Stimulated activated CD8-positive, alpha-beta memory T cell treated with anti-CD3 and anti-CD28 coated beads, Interleukin-15, amount 100 ng/mL, for 4 hours (primary cell): Measurements from ENCODE around the gene CLIC6.

Experiments used
- DNase-seq, 2 donors: peaks; one replicate each; pipeline ENCODE4 v3.0.0-alpha.2; 2020; ENCODE audit warnings: low read depth in 2 of 2

CLIC6 gene

GRCh38 chr21:34726627-34727337, 58.0 kb downstream of the CLIC6 start:
- DNase-seq: no peak

GRCh38 chr21:34728479-34728878, 59.7 kb downstream of the CLIC6 start:
- DNase-seq: no peak

DNA sequence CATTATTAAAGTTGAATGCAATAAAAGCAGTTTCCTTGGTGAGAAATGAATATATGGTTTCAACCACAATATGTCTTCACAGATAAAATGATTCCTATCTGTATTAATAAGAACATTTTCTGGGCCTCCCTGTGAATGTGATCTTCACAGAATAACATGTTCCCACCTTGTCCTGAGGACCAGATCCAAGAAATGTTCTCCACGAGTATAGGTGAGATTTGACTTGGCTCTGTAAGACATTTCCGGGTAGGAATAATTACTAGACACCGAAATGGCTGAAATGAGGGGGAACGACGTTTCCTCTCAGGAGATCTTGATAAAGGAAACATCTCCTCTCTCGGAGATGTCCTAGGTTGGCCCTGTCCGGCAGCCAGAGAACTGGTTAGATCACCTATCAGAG, 61.4 kb downstream of the CLIC6 start:
- DNase-seq: no peak

- DNase-seq: no peak
Observed at GRCh38 chr21:34730756-34731445, 62.1 kb downstream of the CLIC6 start.

DNA sequence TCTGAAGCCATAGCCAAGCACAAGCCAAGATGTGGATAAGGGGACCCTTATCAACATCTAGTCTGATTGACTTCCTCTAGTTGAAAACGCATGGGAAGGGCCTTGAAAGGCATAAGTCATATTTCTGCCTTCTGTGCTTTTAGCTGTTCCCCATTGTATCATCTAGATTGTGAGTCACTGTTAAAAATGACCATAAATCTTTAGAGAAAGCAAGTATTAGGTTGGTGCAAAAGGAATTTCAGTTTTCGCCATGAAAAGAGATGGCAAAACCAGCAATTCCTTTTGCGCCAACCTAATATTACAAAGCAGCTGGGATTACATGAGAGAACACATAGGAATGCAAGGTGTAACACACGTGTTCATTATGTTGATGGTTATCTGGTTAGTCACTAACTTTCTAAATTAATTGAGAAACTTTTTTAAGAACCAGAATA, 63.6 kb downstream of the CLIC6 start:
- no peak for DNase-seq

DNA sequence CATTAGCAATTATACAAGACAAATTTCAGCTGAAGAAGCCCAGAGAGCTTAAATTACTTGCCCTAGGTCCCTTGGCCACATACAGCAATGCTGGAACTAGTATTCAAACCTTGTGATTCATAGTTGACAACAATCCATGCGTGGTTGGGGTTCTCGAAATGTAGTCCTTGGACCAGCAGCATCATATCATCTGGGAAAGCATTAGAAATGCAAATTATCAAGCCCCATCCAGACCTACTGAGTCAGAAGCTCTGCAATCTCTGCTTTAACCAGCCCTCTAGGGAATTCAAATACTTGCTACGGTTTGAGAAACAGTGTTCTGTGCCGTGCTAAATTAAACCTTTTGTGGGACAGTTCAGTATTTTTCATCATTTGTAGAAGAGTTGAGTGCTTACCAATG, 65.1 kb downstream of the CLIC6 start:
- no peak for DNase-seq

GRCh38 chr21:34734696-34735095, 65.9 kb downstream of the CLIC6 start:
- no peak for DNase-seq

- no peak for DNase-seq
Observed at GRCh38 chr21:34736116-34736874, 67.5 kb downstream of the CLIC6 start.

DNA sequence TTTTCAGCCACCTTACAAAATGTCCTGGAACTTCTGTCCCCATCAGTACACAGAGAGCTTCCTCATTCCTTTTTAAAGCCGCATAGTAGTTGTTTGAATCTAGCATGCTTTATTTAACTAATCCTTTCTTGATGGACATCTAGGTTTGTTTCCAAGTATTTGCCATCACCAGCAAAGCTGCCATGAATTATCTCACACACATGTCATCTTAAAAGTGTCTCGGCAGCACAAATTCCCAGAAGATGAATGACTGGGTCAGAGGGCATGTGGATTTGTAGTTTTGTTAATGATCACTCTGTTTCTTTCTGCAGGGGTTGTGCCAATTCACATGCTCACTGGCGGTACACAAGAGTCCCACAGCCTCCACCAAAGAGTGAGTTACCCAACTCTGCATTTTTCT, 68.3 kb downstream of the CLIC6 start:
- DNase-seq: no peak

- no peak for DNase-seq
Observed at GRCh38 chr21:34740198-34740597, 71.4 kb downstream of the CLIC6 start.

DNA sequence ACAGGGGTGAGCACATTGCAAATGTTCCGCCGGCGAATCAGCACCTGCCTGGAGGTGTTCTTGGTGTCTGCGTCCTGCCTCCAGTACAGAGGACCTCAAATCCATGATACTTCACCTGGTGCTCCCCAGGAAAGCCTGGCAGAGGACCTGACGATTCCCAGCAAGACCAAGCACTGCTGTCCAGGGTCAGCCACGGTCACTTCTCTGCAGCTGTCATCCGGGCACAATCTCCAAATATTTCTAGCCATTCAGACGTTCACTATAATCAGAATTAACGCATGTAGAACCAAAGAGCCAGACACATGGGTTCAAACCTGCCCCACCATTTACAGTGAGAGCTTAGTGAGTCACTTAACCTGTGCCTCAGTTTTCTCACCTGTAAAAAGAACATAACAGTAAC, 74.5 kb downstream of the CLIC6 start:
- no peak for DNase-seq

- DNase-seq: no peak
Observed at GRCh38 chr21:34743831-34744230, 75.0 kb downstream of the CLIC6 start.

GRCh38 chr21:34744801-34745200, 76.0 kb downstream of the CLIC6 start:
- DNase-seq: no peak

DNA sequence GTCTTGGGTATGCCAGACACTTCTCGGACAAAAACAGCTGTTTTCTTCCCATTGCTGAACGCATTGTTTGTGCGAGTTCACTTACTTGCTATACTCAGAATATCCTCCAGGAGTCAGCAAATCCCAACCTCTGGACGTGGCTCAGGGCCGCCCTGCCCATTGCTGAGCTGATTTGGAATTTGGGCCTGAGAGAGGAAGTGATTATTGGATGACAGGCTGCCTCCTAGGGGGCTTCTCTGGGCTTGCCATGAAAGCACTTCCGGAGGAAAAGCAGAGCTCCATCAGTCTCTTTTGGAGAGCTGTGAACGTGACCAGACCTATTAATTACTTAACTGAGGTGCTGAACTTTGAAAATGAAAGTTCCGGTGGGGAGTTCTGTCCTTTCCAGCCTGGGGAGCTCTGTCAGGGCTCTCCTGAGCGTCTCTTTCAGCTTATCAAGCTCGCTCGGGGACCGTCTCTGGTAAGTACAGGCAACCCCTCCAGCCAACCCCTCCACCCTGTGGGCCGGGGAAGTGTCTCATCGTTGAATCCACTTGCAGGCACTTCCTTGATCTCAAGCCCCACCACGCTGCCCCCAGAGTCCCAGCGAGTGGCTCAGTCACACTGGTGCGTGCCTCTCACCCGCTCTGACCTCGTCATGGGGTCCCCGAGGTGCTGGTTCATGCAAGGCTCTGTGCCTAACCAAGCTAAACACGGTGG, 76.9 kb downstream of the CLIC6 start:
- DNase-seq: peak; percentile 17 to 20

DNA sequence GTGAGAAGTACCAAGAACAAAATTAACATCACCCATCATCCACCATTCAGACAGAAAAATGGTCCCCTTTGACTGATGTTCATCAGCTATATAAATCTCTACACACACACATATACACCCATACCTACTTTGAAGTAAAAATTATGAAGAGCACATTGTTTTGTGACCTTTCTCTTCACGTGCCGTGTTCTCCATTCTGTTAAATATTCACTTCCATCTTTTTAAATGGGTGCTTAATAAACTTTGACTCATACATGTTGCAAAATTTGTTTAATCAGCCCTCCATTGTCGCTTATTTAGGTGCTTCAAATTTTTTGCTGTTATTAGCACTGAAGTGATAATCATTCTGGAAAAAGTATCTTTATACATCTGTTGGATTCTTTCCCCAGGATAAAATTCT, 80.1 kb downstream of the CLIC6 start:
- no peak for DNase-seq

DNA sequence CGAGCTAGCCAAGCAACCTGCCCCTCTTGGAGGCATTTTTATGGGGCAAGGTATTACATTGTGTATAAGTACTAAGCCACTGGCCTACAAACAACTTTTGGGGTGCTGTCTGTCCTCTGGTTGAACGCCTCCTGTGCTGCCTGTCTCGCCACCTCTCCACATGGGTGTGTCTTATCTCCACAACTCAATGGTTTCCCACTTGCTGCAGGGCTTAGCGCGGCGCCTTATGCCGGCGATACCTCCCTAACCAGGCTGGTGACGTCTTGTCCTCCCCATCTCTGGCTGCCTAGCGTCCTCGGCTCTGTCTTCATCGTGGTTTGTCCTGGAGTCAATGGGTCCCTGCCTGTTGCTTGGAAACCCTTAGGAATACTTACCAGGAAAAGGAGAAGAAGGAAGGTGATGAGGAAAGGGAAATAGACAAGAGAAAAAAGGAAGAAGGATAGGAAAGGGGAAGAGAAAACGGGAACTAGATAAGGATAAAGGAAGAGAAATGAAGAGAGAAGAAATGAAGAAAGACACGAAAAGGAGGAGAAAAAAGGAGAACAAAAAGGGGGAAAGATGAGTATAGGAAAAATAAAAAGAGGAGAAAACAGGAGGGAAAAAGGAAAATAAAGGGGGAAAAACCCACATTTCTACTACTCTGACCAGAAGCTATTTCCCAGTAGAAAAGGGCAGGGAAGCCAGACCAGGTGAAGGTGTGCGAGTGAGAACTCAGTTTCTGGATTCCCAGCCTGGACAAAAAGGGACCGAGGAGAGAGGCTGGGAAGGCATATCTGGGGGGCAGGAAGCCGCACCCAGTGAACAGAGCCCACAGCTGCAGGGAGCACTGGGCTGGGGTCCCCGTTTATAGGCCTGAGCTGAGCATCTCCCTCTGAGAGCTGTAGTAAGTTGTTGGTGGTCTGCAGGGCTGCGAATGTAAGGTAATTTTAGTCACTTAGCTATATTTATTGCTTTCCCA, 86.2 kb downstream of the CLIC6 start:
- no peak for DNase-seq

DNA sequence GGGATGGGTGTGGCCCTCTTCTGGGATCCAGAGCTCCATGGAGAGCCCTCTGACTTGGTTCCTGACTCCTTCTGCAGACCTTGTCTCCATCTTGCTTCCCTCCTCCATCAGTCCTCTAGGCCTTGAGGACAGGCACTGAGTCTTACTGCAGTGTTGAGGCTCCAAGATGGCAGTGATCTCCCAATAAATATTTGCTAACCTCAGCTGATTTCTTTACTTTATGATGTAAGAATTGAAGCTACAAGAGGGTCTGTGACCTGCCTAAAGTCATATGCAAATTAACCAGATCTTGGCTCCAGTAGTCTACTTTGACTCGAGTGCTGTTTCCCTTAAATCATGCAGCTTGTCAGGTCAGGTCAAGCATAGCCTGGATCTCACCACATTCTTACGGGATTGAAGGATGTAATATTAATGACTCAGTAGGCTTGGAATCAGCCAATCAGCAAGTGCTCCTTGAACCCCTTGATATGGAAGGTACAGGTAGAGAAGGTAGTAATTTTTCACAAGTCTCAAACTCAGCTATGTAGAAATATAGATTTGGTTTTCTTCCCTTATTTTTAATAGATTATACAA, 93.0 kb downstream of the CLIC6 start:
- no peak for DNase-seq

DNA sequence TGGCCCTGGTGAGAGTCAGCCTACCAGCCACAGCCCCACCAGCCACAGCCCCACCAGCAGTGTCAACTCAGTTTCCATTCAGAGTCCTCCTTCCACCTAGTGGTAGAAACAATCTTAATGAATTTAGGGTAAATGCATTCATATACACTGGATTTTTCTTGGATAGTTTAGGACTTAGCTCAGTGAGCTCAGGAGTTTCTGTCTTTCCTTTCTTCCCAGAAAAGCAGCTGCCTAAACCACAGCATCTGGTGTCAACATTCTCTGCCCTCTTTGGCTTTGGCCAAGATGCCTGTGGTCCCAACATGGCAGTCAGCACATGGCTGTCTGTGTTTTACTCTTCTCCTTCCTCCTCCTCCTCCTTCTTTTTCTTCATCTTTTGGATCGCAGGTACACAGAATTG, 94.0 kb downstream of the CLIC6 start:
- DNase-seq: no peak

- no peak for DNase-seq
Observed at GRCh38 chr21:34764715-34765284, 96.0 kb downstream of the CLIC6 start.

DNA sequence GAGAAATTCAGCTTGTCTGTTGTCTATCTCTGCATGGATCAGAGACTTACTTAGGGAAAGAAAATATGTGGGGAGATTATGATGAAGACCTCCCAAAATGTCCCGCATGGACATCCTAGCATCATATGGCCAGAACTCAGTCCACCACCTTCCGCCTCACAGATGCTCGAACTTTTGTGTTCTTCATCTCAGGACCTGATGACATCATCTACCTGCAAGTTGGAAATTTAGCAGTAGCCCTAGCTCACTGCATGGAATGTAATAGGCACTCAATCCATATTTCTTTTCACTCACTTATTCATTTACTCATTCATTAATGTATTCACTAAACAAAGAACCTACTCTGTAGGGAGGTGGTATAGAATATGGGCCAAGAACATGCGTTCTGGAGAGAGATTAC, 96.8 kb downstream of the CLIC6 start:
- DNase-seq: no peak
